SK-MEL-5 (cell line): ENCODE data around the gene TBC1D9B. TPM values are rescaled to one million over a fixed set of nuclear protein-coding genes. Genes with fewer than 3 reads are reported as not detected.

ENCODE experiments used
- DNase-seq: peaks from one replicate; pipeline ENCODE4 v3.0.0-alpha.2; 2016; ENCODE audit warnings: low read depth, low spot score
- in situ Hi-C: cut with HindIII; loops from 2 replicates; pipeline ENCODE4 v1.10.0; 2016; ENCODE audit warnings: low sequenced_read_pairs, high pct_unique_total_duplicates, low pct_unique_long_range_greater_than_20kb
- small RNA-seq, 2 experiments: library from RNA; depleted of rRNA; stranded (forward); fragments of <200 nt; gene quantifications; one replicate each; pipeline ENCODE3, GENCODE V24; 2014
- total RNA-seq: library from RNA; depleted of rRNA; stranded (reverse); fragments of >200 nt; shearing (Covaris generic); gene quantifications from 2 replicates; pipeline ENCODE4 v1.2.3, GENCODE V29; 2014; rRNA removed

TBC1D9B gene
- total RNA-seq, 1 experiment from 2014 or later: 24.4 TPM

DNA sequence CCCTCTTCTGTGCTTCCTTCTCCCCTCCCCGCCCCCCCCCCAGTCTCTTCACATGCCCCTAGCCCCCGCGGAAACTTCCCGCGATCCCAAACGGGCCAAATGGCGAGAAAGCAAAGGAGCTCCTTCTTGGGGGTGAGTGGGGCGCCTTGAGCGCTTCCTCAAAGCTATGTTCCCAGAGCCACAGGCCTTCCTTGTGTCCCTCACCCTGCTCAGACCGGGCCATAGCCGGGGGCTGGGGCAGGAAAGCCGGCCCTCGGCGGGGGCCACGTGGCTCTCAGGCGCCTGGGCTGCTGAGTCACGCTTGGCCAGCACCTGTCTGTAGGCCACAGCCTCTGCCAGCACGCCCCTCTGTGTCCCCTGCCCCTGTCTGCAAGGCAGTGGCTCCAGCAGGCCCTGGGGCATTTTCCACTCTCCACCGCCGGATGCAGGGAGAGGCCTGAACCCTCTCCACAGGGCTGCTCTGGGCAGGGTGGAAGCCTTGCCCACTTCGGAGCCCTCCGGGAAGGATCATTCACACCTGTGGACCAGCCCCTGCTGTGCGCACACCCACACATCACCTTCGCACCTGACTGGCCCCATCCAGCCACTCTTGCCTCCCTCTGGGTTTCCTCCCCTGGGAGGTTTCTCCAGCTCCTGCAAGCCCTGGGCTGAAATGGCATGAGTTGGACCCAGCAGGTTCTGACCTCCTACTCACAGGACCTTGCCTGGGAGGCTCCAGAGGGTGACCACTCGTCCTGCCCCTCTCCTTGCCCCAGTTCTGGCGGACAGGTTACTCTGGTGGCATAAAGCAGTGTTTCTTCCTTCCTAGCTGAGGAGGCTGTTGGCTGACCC is 88.2 kb downstream of the TBC1D9B start:
- peak; percentile 68 for DNase-seq
- in situ Hi-C loops: no loop called here

DNA sequence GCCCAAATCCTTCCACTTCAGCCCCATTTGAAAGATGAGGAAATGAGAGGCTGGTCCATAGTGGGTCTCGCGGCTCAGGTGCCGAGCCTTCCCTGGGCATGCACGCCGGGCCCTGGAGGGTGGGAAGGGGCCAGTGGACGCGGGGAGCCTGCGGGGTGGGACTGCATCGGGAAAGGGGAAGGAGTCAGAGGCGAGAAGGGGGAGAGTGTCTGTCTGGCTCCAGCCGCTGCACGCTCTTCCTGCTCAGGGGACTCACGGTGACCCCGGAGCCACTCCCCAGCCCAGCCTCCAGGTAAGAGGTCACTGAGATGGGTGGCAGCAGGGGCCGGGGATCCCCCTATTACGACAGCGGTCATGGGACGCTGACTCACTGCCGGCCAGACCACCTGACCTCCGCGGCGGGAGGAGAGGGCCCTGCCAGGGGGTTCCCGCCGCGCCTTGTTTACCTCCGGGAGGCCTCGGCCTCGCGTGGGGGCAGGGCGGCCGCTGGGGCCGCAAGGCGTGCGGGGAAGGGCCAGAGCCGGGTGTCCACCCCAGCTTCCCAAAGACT is 88.9 kb downstream of the TBC1D9B start:
- in situ Hi-C loops: no loop called here
- peak; percentile 82 for DNase-seq

DNA sequence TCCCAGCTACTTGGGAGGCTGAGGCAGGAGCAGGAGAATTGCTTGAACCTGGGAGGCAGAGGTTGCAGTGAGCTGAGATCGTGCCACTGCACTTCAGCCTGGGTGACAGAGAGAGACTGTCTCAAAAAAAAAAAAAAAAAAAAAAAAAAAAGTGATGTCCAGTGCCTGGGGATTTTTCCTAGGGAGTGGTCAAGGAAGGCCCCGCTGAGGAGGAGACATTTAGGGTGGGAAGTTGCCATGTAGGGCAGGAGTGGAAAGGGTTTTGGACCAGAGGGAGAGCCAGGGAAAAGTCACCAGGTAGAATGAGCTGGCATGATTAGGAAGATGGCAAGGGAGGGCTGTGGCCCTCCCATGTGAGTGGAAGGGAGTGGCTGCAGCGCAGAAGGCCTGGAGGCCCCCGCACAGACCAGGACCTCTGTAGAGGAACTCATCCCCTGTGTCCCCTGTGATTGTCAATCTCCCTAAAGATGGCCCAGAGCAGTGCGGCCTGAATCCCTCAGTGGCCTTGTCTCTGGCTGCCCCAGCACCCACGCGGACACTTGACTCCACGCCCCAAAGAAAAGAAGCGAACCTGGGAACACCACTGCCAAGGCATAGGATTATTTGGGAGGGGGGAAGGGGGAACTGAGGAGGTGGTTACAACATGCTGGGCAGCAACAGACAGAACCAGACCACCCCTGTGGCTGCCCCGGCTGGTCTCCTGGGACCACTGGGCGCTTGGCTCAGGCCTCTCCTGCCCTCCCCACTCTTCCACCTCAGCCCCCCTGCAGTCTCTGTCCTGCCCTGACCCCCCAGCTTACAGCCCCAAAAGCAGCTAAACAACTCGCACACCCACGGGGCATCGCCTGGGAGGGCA is 89.6 kb downstream of the TBC1D9B start:
- DNase-seq: no peak
- in situ Hi-C loops: no loop called here

DNA sequence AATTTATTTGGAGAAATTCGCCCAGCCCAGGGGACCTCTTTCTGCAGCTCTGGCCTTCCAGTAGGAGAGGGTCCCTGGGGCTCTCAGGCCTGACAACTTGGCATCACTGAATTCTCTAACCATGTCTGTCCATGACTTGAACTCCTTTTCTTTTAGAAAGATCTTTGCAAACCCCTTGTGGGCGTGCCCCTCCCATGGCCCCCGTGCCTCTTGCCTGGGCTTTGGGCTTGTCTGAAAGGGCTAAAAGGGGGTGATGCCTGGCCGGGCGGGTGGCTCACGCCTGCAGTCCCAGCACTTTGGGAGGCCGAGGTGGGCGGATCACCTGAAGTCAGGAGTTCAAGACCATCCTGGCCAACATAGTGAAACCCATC is 90.2 kb downstream of the TBC1D9B start:
- no peak for DNase-seq
- in situ Hi-C loops: no loop called here

DNA sequence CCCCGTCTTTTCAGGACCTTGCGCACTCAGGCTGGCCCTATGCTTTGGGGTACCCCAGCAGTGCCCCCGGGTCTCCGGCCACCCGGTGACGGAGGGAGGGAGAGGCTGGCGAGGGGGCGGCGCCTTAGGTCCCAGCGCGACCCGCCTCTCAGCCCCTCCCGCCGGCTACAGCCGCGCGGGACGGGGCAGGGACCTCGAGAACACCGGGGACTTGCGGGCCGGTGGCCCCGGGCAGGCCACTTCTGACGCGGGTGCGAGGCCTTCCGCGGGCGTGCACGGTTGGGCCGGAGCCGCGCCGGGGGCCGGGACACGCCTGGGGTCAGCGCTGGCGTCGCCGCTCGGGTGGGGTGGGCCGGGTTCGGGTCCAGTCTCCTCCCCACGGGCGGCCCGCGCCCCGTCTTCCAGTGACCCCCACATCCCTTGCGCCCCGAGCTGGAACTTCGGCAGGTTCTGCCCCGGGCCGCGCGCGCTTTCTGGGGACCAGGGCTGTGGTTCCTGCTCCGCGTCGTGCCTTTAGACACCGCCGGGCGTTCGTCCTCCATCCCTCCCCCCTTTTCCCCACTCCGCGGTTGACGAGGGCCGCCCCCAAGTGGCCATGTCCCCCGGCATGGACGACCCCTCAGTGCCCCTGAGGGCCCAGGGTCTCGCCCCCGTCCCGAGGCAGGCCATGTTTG is 90.8 kb downstream of the TBC1D9B start:
- in situ Hi-C loops: no loop called here
- DNase-seq: no peak

DNA sequence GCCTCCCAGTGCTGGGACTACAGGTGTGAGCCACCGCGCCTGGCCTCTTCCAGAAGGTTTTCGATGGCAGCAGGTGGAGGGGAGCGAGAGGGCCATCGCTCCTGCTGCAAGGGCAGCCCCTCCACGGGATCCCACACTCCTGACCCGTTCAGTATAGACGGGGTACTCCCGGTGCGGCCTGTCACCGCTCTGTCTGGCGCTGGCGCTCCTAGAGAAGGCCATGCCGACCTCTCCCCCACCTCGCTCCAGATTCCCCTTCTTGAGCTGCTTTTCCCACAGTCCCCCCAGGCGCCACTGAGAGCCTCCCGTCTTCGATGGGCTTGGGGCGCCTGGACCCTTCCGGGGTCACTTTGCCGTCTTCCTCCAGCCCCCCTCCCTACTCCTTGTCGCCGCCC is 91.3 kb downstream of the TBC1D9B start:
- in situ Hi-C loops: no loop called here

DNA sequence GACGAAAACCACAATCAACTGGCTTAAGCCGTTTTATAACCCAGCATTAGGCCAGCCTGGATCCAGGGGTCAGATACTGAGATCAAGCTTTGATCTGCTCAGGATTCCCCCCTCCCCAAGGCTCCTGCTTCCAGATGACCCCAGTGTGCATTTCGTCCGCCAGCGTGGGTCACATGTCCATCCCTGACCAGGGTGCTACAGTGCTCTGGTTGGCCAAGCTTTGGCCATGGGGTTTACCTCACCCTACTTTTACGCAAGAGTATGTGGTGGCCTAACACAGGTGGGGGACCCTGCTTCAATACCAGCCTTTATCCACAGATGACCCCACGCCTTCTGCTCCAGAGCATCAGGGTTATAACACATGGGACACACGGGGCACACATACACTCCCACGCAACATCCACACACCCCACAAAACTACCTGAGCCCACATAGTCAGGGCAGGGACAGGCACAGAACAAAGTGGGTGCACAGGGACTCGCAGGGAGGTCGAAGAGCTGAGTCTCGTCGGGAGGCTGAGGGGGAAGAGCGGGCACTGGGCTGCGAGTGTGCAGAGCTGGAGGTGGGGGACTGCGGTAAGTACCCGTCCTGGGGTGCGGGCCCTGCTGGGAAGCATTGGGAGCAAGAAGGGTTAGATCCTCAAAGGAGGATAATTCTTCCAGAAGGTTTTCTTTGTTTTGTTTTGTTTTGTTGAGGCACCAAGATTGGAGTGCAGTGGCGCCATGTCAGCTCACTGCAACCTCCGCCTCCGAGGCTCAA is 92.0 kb downstream of the TBC1D9B start:
- no peak for DNase-seq
- in situ Hi-C loops: no loop called here

More for the DNA sequence above, 91.3 kb downstream of the TBC1D9B start:
- no peak for DNase-seq

DNA sequence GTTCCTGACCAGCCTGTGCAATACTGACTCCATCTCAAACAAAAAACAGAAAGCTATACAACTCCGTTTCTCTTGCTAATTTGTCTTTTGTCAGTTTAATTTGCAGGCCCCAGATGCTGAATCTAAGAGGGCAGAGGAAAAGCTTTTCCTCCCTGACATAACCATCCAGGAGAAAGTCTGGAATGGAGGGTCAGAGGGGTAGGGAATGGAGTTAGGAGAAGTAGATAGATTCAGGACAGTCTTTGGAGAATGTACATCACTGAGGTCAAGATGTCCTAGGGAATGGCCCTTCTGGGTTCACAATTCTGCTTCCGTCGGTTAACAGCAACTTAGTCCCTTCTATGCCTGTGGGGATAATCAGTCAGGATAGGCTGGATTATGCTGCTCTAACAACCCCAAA is 93.6 kb downstream of the TBC1D9B start:
- in situ Hi-C loops: no loop called here
- no peak for DNase-seq

DNA sequence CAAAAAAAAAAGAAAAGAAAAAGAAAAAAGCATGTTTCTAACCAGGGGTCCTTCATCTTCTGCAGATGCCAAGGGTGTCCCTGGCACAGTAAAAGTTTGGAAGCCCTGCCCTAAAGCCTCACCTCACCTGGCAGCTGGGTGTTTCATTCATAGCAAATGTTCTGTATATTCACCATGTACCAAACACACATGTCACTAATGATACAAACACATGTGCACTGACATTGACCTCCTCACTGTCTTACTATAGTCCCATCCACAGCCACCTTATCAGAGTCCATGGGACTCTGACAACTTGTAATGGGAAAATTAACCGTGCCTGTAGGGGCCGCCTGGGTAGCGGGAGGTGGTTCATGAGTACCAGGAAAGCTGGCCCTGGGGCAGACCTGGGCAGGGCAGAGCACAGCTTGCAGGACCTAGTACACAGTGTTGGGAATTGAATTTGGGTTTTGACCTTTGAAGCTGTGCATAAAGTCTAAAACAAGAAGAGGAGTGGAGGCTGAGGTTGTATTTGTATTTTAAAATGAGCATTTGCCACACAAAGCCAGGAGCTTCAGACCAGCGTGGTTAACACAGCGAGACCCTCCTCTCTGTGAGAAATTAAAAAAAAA is 94.6 kb downstream of the TBC1D9B start:
- in situ Hi-C loops: no loop called here

DNA sequence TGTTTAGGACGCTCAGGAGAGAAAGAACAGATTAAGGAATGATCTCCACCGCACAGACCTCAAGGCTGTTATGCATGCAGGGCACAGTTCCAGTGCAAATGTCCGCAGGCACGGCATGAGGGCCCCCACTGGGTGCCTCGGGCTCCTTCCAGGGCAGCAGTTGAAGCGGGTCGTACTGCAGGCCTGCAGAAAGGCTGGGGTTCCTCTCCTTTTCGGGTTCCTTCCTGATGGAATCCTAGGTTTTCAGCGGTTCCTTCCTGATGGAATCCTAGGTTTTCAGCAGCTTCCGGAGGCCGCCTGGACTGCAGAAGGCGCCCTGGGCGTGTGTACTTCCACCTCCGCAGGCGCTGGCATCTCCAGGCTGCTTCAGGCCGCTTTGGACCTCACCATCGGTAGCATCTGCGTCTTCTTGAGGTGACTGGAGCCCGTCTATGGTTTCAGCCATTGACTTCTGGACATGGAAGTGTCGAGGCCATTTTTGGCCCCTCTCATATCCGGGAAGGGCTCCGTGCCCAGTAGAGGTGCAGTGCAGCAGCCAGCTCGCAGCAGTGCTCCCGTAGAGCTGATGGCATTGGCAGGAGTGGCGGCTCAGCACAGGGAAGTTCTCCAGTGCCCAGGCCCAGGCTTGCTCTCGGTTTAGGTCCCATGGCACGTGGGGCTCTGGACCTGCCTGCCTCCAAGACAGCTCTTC is 95.4 kb downstream of the TBC1D9B start:
- in situ Hi-C loops: no loop called here

More for the DNA sequence above, 94.6 kb downstream of the TBC1D9B start:
- DNase-seq: no peak

More for the DNA sequence above, 95.4 kb downstream of the TBC1D9B start:
- no peak for DNase-seq

Small RNA genes within 50 kb of the gene (small RNA-seq; reads per million reads assigned to genes)
- gene RF00019: 0 reads per million in 2 experiments

Other genes starting within 250 kb of the TBC1D9B start
- not detected in 2 replicates for gene CBY3, start 226.9 kb downstream of the TBC1D9B start, total RNA-seq
- gene CANX, start 208.9 kb downstream of the TBC1D9B start, total RNA-seq: 621 and 714 TPM in 2 replicates
- gene MAML1, start 175.1 kb downstream of the TBC1D9B start, total RNA-seq: 5.1 TPM in 2 replicates
- not detected in 2 replicates for gene LTC4S, start 113.9 kb downstream of the TBC1D9B start, total RNA-seq
- 87.6 and 90.0 TPM in 2 replicates for gene MGAT4B, start 101.0 kb downstream of the TBC1D9B start, total RNA-seq
- 632 and 653 TPM in 2 replicates for gene SQSTM1, start 87.0 kb downstream of the TBC1D9B start, total RNA-seq
- gene MRNIP, start 49.1 kb downstream of the TBC1D9B start, total RNA-seq: 6.8 and 9.7 TPM in 2 replicates
- gene RNF130, start 163.9 kb upstream of the TBC1D9B start, total RNA-seq: 89.1 and 106 TPM in 2 replicates